SK-N-SH (cell line): Measurements from ENCODE around the gene HIVEP2.

ENCODE experiments used
- CHD2 ChIP-seq: fragments of 150-350 bp; IDR thresholded peaks from 2 replicates; pipeline ENCODE4 v1.6.1; 2018; ENCODE audit warnings: low read length; ENCODE audit not compliant: partially characterized antibody
- CTCF ChIP-seq: fragments of 200-600 bp; sonication (generic); IDR thresholded peaks from 2 replicates; pipeline ENCODE4 v1.6.1; 2017; ENCODE audit warnings: antibody characterized with exemption, mild to moderate bottlenecking, moderate library complexity
- EP300 ChIP-seq, 2 experiments: IDR thresholded peaks; 2 replicates each; pipeline versions ENCODE4 v1.4.0 to v1.6.1; 2012; ENCODE audit warnings: borderline replicate concordance in 1 of 2, low read depth in 1 of 2, low read length in 1 of 2
- MAX ChIP-seq: IDR thresholded peaks from 2 replicates; pipeline ENCODE4 v1.4.0; 2012; ENCODE audit warnings: low read depth
- POLR2AphosphoS5 ChIP-seq: IDR thresholded peaks from 2 replicates; pipeline ENCODE4 v1.6.1; 2012; ENCODE audit warnings: low read depth, low read length
- RAD21 ChIP-seq: IDR thresholded peaks from 2 replicates; pipeline ENCODE4 v1.6.1; 2012; ENCODE audit warnings: mild to moderate bottlenecking, low read length
- REST ChIP-seq: IDR thresholded peaks from 2 replicates; pipeline ENCODE4 v1.6.1; 2012; ENCODE audit warnings: mild to moderate bottlenecking, low read depth, low read length, moderate library complexity
- TCF12 ChIP-seq: IDR thresholded peaks from 2 replicates; pipeline ENCODE4 v1.4.0; 2012
- USF1 ChIP-seq: IDR thresholded peaks from 2 replicates; pipeline ENCODE4 v1.4.0; 2012; ENCODE audit warnings: low read depth, borderline replicate concordance
- YY1 ChIP-seq: IDR thresholded peaks from 2 replicates; pipeline ENCODE4 v1.4.0; 2012; ENCODE audit warnings: low read depth, mild to moderate bottlenecking
- TF ChIP-seq, protein P1 (sequence below): IDR thresholded peaks from 2 replicates; pipeline ENCODE4 v1.4.0; 2012; ENCODE audit warnings: low read depth, borderline replicate concordance
- TF ChIP-seq, protein P2 (sequence below): fragments of 150-350 bp; IDR thresholded peaks from 2 replicates; pipeline ENCODE4 v1.6.1; 2016; ENCODE audit warnings: mild to moderate bottlenecking, low read depth, low read length
- TF ChIP-seq, protein P3 (sequence below): IDR thresholded peaks from 2 replicates; pipeline ENCODE4; 2012

GRCh38 chr6:142891454-142891853 is 53.5 kb downstream of the HIVEP2 start:
- TF ChIP-seq CTCF (no peak), CHD2 (no peak), EP300 (IDR thresholded peaks at IDR 0.05; ENCODE audit: borderline replicate concordance in 1 of 2, low read depth in 1 of 2, low read length in 1 of 2) (no peak), YY1 (no peak), TCF12 (no peak), USF1 (no peak), MAX (no peak), POLR2AphosphoS5 (no peak), REST (no peak), RAD21 (no peak)
- TF ChIP-seq, protein P1, sequence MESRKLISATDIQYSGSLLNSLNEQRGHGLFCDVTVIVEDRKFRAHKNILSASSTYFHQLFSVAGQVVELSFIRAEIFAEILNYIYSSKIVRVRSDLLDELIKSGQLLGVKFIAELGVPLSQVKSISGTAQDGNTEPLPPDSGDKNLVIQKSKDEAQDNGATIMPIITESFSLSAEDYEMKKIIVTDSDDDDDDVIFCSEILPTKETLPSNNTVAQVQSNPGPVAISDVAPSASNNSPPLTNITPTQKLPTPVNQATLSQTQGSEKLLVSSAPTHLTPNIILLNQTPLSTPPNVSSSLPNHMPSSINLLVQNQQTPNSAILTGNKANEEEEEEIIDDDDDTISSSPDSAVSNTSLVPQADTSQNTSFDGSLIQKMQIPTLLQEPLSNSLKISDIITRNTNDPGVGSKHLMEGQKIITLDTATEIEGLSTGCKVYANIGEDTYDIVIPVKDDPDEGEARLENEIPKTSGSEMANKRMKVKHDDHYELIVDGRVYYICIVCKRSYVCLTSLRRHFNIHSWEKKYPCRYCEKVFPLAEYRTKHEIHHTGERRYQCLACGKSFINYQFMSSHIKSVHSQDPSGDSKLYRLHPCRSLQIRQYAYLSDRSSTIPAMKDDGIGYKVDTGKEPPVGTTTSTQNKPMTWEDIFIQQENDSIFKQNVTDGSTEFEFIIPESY, result no peak
- TF ChIP-seq, protein P2, sequence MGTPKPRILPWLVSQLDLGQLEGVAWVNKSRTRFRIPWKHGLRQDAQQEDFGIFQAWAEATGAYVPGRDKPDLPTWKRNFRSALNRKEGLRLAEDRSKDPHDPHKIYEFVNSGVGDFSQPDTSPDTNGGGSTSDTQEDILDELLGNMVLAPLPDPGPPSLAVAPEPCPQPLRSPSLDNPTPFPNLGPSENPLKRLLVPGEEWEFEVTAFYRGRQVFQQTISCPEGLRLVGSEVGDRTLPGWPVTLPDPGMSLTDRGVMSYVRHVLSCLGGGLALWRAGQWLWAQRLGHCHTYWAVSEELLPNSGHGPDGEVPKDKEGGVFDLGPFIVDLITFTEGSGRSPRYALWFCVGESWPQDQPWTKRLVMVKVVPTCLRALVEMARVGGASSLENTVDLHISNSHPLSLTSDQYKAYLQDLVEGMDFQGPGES, result no peak
- TF ChIP-seq, protein P3, sequence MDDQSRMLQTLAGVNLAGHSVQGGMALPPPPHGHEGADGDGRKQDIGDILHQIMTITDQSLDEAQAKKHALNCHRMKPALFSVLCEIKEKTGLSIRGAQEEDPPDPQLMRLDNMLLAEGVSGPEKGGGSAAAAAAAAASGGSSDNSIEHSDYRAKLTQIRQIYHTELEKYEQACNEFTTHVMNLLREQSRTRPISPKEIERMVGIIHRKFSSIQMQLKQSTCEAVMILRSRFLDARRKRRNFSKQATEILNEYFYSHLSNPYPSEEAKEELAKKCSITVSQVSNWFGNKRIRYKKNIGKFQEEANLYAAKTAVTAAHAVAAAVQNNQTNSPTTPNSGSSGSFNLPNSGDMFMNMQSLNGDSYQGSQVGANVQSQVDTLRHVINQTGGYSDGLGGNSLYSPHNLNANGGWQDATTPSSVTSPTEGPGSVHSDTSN, result no peak
